Cardiac septum (tissue), 1 donor: ENCODE measurements around the gene CAMK4. TPM values are rescaled to one million over a fixed set of nuclear protein-coding genes. Genes with fewer than 3 reads are reported as not detected.

Source experiments
- DNase-seq: peaks from one replicate; pipeline ENCODE4 v3.0.0-alpha.2; 2020; ENCODE audit warnings: low spot score
- intact Hi-C: fragments of 100-400 bp; cut with DNase I; formaldehyde crosslinking; loops from one replicate; pipeline ENCODE4 v1.14.0; 2022
- total RNA-seq: library from RNA; stranded (reverse); fragmentation: NEBNext Ultra II Directional; extraction: Animal tissue kit (Norgen Biotek cat#: 25700); gene quantifications from one replicate; pipeline ENCODE4 v1.2.1, GENCODE V29; 2021
- donor health status: DM: no; HTN: no; CAD: no.

CAMK4 gene
- total RNA-seq, 1 donor from 2014 or later: 0.48 TPM

- intact Hi-C loops: loop anchor here (10.0 kb wide), 1 partner anchor 296 kb away; no protein-coding TSS in a partner anchor
- DNase-seq: no peak
Observed at GRCh38 chr5:111461255-111461671, 237.1 kb downstream of the CAMK4 start.

GRCh38 chr5:111461934-111462333, 237.8 kb downstream of the CAMK4 start:
- no peak for DNase-seq
- intact Hi-C loops: loop anchor here (10.0 kb wide), 1 partner anchor 297 kb away; no protein-coding TSS in a partner anchor

GRCh38 chr5:111463311-111463710, 239.1 kb downstream of the CAMK4 start:
- no peak for DNase-seq
- intact Hi-C loops: loop anchor here (10.0 kb wide), 1 partner anchor 299 kb away; no protein-coding TSS in a partner anchor

GRCh38 chr5:111469293-111469896, 245.2 kb downstream of the CAMK4 start:
- DNase-seq: no peak
- intact Hi-C loops: loop anchor here (10.0 kb wide), 1 partner anchor 305 kb away; no protein-coding TSS in a partner anchor

GRCh38 chr5:111469903-111470302, 245.7 kb downstream of the CAMK4 start:
- intact Hi-C loops: loop anchor here (10.0 kb wide), 1 partner anchor 305 kb away; no protein-coding TSS in a partner anchor
- DNase-seq: no peak

GRCh38 chr5:111472096-111472495, 247.9 kb downstream of the CAMK4 start:
- intact Hi-C loops: no loop called here
- no peak for DNase-seq

- intact Hi-C loops: no loop called here
- no peak for DNase-seq
Observed at GRCh38 chr5:111472579-111472978, 248.4 kb downstream of the CAMK4 start.

- intact Hi-C loops: no loop called here
- no peak for DNase-seq
Observed at GRCh38 chr5:111478266-111478665, 254.1 kb downstream of the CAMK4 start.

- no peak for DNase-seq
- intact Hi-C loops: no loop called here
Observed at GRCh38 chr5:111478898-111479297, 254.7 kb downstream of the CAMK4 start.

GRCh38 chr5:111480346-111480745, 256.2 kb downstream of the CAMK4 start:
- intact Hi-C loops: no loop called here
- no peak for DNase-seq

GRCh38 chr5:111486055-111486454, 261.9 kb downstream of the CAMK4 start:
- intact Hi-C loops: no loop called here
- DNase-seq: no peak

GRCh38 chr5:111486926-111487325, 262.7 kb downstream of the CAMK4 start:
- intact Hi-C loops: no loop called here
- no peak for DNase-seq

GRCh38 chr5:111488353-111488752, 264.2 kb downstream of the CAMK4 start:
- intact Hi-C loops: no loop called here
- no peak for DNase-seq

- no peak for DNase-seq
- intact Hi-C loops: no loop called here
Observed at GRCh38 chr5:111493031-111493430, 268.8 kb downstream of the CAMK4 start.

- intact Hi-C loops: no loop called here
Observed at GRCh38 chr5:111494355-111494999, 270.3 kb downstream of the CAMK4 start.

GRCh38 chr5:111495159-111495558, 271.0 kb downstream of the CAMK4 start:
- no peak for DNase-seq
- intact Hi-C loops: no loop called here

More at GRCh38 chr5:111494355-111494999, 270.3 kb downstream of the CAMK4 start:
- no peak for DNase-seq

GRCh38 chr5:111498346-111498745, 274.2 kb downstream of the CAMK4 start:
- intact Hi-C loops: no loop called here
- no peak for DNase-seq

- no peak for DNase-seq
- intact Hi-C loops: no loop called here
Observed at GRCh38 chr5:111502956-111503355, 278.8 kb downstream of the CAMK4 start.

- DNase-seq: no peak
- intact Hi-C loops: no loop called here
Observed at GRCh38 chr5:111505096-111505495, 280.9 kb downstream of the CAMK4 start.

GRCh38 chr5:111507276-111507675, 283.1 kb downstream of the CAMK4 start:
- DNase-seq: no peak
- intact Hi-C loops: no loop called here

- DNase-seq: no peak
- intact Hi-C loops: no loop called here
Observed at GRCh38 chr5:111509119-111509518, 284.9 kb downstream of the CAMK4 start.
